ENCODE measurements around the gene CAMSAP1.

The CAMSAP1 gene

DNA sequence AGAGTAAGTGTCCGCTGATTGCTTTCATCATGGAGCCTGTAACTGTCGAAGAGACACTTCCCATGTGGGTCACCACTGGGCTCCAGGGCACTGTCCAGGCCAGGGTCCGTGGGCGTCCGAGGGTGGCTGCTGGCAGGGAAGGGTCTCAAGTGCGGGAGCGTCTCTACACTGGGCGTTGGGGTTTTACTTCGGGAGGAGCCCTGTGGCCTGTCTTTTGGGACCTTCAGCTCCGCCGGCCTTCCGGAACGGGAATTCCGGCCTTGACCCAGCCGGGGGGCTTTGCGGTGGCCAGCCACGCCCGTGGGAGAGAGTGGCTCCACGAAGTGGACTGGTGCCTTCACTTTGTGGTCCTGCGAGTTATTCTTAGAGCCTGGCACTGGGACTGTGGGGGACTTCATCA is 86.2 kb downstream of the CAMSAP1 start:
- TF ChIP-seq, protein P1, sequence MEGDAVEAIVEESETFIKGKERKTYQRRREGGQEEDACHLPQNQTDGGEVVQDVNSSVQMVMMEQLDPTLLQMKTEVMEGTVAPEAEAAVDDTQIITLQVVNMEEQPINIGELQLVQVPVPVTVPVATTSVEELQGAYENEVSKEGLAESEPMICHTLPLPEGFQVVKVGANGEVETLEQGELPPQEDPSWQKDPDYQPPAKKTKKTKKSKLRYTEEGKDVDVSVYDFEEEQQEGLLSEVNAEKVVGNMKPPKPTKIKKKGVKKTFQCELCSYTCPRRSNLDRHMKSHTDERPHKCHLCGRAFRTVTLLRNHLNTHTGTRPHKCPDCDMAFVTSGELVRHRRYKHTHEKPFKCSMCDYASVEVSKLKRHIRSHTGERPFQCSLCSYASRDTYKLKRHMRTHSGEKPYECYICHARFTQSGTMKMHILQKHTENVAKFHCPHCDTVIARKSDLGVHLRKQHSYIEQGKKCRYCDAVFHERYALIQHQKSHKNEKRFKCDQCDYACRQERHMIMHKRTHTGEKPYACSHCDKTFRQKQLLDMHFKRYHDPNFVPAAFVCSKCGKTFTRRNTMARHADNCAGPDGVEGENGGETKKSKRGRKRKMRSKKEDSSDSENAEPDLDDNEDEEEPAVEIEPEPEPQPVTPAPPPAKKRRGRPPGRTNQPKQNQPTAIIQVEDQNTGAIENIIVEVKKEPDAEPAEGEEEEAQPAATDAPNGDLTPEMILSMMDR (IDR thresholded peaks at IDR 0.05; ENCODE audit: low read length), result no peak
- TF ChIP-seq EZH2 (IDR thresholded peaks at IDR 0.05; ENCODE audit: borderline replicate concordance, low read length), result no peak
- H3K9ac ChIP-seq (ENCODE audit: low read length), result no peak overlapping the region
- no peaks in the 10 kb centered on the region for H3K9me3 ChIP-seq (ENCODE audit: low read length)
- H3K4me2 ChIP-seq (ENCODE audit: low read length), result no peak overlapping the region
- H3K4me1 ChIP-seq (ENCODE audit: insufficient read depth, low read length, severe bottlenecking), result no peaks in the 10 kb centered on the region
- H3K4me3 ChIP-seq (ENCODE audit: low read depth, low read length, poor library complexity, severe bottlenecking), result no peak overlapping the region
- peaks cover 56% of the 10 kb centered on the region for H3K36me3 ChIP-seq (ENCODE audit: insufficient read depth, low read length)
- no peaks in the 10 kb centered on the region for H3F3A ChIP-seq (ENCODE audit: insufficient read depth, low read length)
- no peaks in the 10 kb centered on the region for H3K27me3 ChIP-seq (ENCODE audit: insufficient read depth, low read length)
- H3K27ac ChIP-seq (ENCODE audit: low read depth, low read length, poor library complexity, severe bottlenecking), result no peak overlapping the region
- H4K20me1 ChIP-seq (ENCODE audit: insufficient read depth, low read length), result no peaks in the 10 kb centered on the region
- H3K79me2 ChIP-seq (ENCODE audit: insufficient read depth, low read length), result no peaks in the 10 kb centered on the region
- no peaks in the 10 kb centered on the region for H3K9me2 ChIP-seq (ENCODE audit: low read depth, low read length)
- no peak overlapping the region for H2AFZ ChIP-seq (ENCODE audit: low read length)

DNA sequence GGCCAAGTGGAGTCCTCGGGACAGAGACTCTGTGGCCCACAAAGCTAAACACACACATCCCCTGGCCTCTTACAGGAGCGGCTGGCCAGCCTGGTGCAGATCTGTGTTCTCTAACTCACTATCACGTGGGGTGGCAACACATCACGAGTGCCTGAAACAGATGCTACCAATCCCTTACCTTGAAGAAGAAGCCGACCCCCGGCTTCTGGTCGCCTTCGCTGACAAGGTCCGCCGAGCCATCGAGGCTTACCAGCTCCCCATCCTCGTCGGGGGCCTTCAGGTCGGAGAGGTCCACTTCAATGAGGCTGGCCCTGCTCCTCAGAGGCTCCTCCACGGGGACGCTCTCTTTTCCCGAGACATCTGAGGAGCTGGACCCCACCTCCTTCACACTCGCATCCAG is 86.7 kb downstream of the CAMSAP1 start:
- Histone ChIP-seq H3K4me1 (ENCODE audit: insufficient read depth, low read length, severe bottlenecking) (no peaks in the 10 kb centered on the region), H4K20me1 (ENCODE audit: insufficient read depth, low read length) (no peaks in the 10 kb centered on the region), H3K27me3 (ENCODE audit: insufficient read depth, low read length) (no peaks in the 10 kb centered on the region), H3F3A (ENCODE audit: insufficient read depth, low read length) (no peaks in the 10 kb centered on the region), H3K9ac (ENCODE audit: low read length) (no peak overlapping the region), H3K9me3 (ENCODE audit: low read length) (no peaks in the 10 kb centered on the region), H3K36me3 (ENCODE audit: insufficient read depth, low read length) (peaks cover 56% of the 10 kb centered on the region), H3K27ac (ENCODE audit: low read depth, low read length, poor library complexity, severe bottlenecking) (no peak overlapping the region), H3K9me2 (ENCODE audit: low read depth, low read length) (no peaks in the 10 kb centered on the region), H3K4me3 (ENCODE audit: low read depth, low read length, poor library complexity, severe bottlenecking) (no peak overlapping the region), H2AFZ (ENCODE audit: low read length) (no peak overlapping the region), H3K79me2 (ENCODE audit: insufficient read depth, low read length) (no peaks in the 10 kb centered on the region), H3K4me2 (ENCODE audit: low read length) (no peak overlapping the region)
- TF ChIP-seq, protein P1 (IDR thresholded peaks at IDR 0.05; ENCODE audit: low read length), result no peak
- no peak for TF ChIP-seq EZH2 (IDR thresholded peaks at IDR 0.05; ENCODE audit: borderline replicate concordance, low read length)

DNA sequence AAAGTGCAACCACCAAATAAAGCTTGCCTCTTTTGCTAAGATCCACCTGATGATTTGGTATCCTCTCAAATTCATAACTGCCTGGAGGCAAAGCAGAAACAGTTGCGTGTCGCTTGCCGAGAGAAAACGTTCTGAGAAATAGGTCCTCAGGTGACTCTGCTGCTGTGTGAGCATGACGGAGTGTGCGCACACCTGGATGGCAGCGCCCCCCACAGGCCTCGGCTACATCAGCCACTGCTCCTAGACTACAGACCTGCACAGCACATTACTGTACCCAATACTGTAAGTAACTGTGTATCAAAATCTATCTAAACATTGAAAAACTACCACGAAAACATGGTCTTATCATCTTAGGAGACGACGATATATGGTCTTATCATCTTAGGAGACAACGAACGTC is 87.4 kb downstream of the CAMSAP1 start:
- no peak overlapping the region for H2AFZ ChIP-seq (ENCODE audit: low read length)
- H3K4me1 ChIP-seq (ENCODE audit: insufficient read depth, low read length, severe bottlenecking), result no peaks in the 10 kb centered on the region
- no peak overlapping the region for H3K27ac ChIP-seq (ENCODE audit: low read depth, low read length, poor library complexity, severe bottlenecking)
- H3K79me2 ChIP-seq (ENCODE audit: insufficient read depth, low read length), result no peaks in the 10 kb centered on the region
- H4K20me1 ChIP-seq (ENCODE audit: insufficient read depth, low read length), result no peaks in the 10 kb centered on the region
- no peaks in the 10 kb centered on the region for H3K27me3 ChIP-seq (ENCODE audit: insufficient read depth, low read length)
- TF ChIP-seq, protein P1 (IDR thresholded peaks at IDR 0.05; ENCODE audit: low read length), result peak; percentile 23
- no peak for TF ChIP-seq EZH2 (IDR thresholded peaks at IDR 0.05; ENCODE audit: borderline replicate concordance, low read length)
- H3K9me2 ChIP-seq (ENCODE audit: low read depth, low read length), result no peaks in the 10 kb centered on the region
- H3K4me2 ChIP-seq (ENCODE audit: low read length), result no peak overlapping the region
- H3K36me3 ChIP-seq (ENCODE audit: insufficient read depth, low read length), result peaks cover 58% of the 10 kb centered on the region
- no peaks in the 10 kb centered on the region for H3K9me3 ChIP-seq (ENCODE audit: low read length)
- no peak overlapping the region for H3K4me3 ChIP-seq (ENCODE audit: low read depth, low read length, poor library complexity, severe bottlenecking)
- no peak overlapping the region for H3K9ac ChIP-seq (ENCODE audit: low read length)
- no peaks in the 10 kb centered on the region for H3F3A ChIP-seq (ENCODE audit: insufficient read depth, low read length)
